GM21447 (cell line): Measurements from ENCODE around the gene SNAI3.

ENCODE experiments used
- ATAC-seq: cut with Tn5 transposase; IDR thresholded peaks from one replicate; pipeline ENCODE4 v1.9.1; 2021; ENCODE audit not compliant: unreplicated experiment

SNAI3 gene

DNA sequence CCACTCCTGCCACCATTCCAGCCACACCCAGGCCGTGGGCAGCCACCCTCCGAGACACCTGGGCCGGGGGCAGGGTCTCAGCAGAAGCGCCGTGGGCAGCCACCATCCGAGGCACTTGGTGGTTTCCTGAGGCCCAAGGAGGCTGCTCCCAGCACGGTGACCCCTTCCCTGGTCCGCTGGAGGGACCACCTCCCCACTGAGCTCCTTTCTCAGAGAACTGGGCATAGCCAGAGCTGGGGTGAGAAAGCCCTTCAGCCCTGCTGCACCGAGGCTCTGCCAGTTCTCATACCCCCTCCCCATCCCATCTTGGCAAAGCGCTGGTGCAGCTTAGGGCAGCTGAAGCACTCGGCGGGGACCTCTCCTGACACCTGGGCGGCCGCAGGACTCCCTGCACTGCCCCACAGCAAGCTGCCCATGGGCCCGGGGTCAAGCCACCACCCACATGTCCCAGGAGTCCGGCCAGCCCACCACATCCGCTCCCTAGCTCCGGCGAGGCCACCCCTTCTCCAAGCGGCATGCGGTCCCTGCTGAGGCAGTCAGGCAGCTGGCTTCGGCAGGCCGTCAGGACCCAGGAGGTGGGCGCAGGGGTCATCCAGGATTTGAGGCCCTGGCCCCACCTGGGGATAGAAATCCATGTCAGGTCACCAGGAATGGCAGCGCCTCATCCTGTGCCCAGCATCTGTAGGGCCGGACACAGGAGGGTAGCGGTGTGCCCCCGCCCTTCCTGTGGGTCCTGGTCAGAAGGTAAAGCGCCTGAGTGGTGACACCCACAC, 34.1 kb downstream of the SNAI3 start:
- ATAC-seq = no peak

DNA sequence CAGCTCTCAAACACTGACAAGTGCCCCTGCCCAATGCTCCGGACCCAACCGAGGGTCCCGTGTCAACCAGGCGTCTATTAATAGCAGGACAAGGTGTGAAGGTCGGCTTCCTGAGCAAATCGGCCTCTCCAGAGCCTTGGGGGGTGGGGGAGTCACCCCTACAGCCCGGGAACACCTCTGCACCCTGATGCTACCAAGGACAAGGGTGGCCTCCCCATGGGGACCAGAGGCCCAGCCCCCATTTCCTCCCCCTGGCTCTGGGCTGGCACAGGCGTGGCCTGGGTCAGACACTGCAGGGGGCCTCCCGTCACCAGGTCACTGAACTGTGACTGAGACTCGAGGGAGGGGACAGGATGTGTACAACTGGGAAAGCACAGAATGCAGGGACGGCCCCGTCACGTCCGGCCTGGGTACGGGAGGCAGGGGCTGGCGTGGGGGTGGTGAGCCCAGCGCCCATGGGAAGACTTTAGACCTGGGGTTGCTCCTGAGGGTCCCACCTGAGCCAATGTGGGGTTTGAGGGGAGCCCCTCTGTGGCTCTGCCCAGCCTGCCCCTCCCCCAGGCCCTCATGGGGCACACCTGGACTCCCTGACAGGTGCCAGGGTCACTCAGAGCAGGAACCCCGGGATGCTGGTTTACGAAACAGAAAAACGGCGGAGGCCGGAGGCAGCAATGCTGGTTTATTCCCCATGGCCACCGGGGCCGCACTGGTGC, 34.9 kb downstream of the SNAI3 start:
- ATAC-seq = peak; percentile 80

DNA sequence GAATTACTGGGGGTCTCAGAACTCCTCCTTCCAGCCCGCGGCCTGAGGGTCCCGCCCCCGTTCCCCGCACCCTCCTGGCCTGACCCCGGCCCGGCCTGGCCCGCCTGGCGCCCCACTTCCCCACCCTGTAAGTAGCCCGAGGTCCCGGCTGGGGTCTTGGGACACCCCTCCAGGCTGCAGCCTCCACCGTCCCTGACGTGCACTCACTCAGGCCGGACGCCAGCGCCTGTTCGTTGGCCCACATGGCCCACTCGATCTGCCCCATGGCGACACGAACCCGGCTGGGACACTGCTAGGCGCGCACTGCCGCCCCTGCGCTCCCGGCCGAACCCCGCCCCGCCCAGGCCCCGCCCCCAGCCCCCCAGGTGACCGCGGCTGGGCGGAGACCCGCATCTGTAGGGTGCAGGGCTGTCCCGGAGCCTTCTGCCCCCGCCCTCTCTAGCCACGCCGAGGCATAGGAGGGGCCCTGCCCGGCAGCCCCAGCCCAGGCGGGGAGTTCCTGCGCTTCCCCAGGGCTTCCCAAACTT, 35.5 kb downstream of the SNAI3 start, which contains the start of gene CYBA:
Gene CYBA, minus strand, starts transcription at position 305 of the 527 bp plus-strand sequence. Its CDS starts 40 bp downstream, at position 265.
- peak; percentile 64 for ATAC-seq

DNA sequence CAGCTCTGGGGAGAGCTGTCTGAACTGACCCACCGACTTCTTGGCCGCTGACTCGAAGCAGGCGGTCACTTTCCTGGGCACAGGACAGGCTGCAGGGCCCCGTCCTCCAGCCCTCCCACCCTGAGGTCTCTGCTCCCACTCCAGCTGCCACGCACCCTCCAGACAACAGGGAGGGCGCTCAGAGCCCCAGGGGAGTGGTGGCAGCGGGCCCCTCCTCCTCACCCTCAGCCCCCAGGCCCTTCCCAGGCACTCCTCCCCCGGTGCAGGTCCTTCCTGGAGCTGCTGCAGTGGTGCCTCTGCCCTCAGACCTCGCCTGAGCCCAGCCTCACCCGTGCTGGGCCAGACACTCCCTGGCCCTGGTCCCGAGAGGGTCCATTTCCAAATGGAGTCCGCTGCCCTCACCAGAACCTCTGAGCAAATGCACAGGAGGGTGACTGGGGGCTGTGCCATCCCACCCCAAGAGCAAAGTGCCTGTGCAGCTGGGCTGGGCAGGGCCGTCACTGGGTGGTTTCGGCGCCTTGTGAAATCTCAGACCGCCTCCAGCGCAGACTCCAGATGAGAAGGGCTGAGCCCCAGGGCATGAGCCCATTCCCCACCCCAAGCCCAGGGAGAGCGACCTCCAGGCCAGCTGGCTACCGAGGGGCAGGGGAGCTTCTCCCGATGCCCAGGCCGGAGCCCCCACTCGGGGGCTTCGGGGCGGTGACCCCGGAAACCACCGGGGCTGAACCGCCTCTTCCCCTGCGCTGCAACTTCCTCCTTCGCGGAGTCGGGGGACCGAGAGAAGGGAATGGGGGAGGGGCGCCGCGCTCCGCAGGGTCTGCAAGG, 36.2 kb downstream of the SNAI3 start:
- peak; percentile 14 for ATAC-seq

DNA sequence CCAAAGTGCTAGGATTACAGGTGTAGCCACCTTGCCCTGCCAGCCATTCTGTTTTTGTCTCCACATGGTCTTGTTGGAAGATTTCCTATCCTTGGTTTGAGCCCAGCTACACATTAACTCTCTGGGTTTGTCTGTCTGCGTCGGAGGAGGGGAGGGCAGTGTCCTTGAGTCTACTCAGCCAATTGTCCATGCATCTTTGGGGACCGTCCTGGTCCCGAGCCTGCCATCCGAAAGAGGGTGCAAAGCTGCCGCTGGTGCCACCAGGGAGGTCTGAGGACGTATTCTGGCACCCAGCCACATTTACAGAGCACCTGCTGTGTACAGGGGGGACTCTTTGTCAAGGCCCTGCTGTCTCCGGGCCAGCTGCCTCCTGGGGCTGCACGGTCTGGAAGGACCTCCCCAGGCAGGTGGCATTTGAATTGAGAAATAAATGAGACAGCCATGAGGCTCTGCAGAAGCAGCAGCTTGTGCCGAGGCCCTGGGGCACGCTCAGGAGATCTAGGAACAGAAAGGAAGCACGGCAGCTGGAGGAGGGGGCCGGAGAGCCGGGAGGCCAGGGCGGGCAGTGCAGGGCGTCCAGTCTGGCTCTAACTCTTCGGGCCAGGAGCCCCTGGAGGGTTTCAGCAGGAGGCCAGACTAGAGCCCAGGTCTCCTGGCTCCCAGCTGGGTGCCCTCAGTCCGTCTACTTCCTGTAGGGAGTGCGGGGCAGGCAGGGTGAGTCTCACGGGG, 36.9 kb downstream of the SNAI3 start:
- ATAC-seq = no peak

DNA sequence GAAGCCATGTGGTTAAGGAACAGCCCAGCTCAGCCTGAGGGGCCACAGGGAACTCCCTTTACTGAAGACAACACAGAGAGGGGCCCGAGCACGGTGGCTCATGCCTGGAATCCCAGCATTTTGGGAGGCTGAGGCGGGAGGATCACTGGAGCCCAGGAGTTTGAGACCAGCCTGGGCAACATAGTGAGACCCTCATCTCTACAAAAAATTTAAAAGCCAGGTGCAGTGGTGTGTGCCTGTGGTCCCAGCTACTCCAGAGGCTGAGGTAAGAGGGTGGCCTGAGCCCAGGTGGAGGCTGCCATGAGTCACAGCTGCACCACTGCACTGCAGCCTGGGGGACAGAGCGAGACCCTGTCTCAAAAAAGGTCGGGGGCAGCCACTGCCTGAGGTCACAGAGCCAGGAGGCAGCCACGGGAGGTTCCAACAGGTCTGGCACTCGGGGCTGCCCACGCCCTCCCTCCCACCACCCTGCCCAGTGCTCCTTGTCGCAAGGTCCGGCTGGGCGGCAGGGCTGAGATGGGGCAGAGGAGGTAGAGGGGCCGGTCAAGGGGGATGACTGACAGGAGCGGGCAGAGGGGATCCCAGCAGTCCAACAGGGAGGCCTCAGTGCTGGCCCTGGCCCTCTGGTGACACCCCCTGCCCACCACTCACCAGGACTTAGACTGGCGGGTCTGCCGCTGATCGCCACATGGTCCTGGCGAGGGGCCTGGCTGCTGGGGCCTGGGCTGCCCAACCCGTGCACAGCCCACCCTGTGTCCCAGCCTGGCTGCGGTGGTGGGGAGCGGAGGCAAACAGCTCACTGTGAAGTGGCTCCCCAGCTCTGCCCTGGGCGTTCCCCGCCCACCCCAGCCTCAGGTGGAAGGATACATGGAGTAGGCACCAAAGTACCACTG, 38.9 kb downstream of the SNAI3 start:
- ATAC-seq = no peak

DNA sequence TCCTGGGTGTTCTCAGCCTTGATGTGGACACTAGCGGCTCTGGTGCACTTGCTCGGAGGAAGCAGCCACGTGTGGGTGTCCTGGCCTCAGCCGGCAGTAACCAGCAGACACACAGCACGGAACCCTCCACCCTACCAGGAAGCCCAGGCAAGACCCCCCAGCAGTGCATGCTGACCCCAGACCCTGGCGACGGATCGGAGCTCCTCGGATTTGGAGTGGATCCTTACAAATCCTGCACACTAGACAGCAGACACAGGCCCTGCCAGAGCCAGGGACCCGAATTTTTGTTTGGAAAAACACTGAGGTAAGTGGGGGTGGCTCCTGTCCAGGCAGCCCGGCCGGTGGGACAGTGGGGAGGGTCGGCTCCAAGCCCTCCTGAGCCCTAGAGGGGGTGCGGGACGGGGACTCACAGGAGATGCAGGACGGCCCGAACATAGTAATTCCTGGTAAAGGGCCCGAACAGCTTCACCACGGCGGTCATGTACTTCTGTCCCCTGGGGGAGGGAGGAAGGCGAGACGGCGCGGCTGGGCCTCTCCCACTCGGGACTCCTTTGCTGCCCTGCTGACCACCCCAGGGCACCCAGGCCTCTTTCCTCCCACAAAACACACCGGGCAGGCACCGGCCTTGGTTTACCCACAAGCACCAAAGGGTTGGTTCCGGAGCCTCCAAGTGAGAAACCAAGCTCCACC, 39.8 kb downstream of the SNAI3 start:
- ATAC-seq = no peak

DNA sequence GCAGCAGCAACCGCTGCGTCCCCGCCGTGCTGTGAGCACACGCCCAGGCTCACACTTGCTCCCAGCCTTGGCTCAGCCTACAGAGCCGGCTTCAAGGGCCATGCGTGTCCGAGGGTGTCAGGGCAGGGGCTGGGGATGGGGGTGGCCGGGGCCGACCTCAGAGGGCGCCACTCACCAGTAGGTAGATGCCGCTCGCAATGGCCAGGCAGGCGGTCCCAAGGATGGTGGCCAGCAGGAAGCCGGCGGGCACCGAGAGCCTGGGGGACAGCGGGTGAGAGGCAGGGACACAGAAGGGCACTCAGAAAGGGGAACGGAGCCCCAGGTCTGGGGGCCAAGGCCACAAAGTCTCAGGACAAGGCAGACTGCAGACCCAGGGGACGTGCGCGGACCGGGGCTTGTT, 40.4 kb downstream of the SNAI3 start:
- no peak for ATAC-seq

DNA sequence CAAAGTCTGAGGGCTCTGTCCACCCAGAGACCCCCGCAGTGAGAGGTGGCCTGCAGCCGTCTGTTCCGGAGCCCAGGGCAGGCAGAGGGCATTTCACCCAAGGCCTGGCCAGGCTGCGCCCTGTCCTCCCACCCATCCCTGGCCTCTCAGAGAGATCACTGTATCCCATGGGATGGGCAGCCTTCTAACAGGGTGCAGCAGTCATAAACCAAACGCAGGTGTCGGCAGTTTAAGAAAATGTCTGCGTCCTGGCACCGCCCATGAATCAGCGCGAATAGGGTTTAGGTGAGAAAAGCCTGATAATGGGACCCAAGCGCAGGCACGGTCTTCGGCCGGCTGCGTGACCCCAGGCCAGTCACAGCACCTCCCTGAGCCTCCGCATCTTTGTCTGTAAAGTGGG, 40.9 kb downstream of the SNAI3 start:
- no peak for ATAC-seq

DNA sequence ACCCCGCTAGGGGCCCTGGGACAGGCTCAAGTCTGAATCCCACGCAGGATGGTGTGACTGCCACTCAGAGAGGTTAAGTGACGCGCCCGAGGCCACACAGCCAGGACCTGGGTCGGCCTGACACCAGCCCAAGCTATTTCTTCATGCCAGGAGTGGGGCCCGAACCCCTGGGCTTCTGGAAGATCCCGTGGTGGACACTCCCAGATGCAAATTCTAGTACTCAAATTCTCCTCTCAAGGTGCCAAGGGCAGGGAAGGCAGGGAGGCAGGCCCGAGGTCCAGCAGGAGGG, 42.7 kb downstream of the SNAI3 start:
- no peak for ATAC-seq

DNA sequence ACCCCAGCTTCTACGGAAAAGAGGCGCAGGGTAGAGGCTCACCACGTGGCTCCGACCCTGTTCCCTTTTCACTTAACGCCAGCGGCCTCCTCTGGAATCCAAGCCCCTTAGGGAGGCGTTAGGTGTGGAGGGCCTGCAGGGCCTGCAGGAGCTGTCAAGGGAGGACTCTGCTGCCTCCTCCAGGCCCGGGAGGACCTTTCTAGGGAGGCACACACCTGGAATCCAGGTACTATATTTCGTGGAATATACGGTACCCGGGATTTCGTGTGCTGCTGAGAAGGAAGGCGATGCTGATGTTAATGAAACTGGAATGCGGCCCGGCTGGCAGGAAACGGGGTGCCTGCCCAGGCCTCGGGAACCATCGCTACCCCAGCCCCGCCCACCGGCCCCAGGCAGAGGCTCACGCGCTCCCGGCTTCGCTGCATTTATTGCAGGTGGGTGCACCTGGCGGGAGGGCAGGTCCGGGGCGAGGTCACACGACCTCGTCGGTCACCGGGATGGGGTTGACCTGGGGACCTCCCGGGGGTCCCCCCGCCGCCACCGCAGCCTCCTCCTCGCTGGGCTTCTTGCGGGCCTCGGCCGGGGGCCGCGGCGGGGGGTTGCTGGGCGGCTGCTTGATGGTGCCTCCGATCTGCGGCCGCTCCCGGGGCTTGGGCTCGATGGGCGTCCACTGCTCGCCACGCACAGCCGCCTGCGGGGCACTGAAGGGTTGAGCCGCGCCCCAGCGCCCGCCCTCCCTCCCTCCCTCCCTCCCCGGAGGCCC, 43.2 kb downstream of the SNAI3 start:
- ATAC-seq = no peak

DNA sequence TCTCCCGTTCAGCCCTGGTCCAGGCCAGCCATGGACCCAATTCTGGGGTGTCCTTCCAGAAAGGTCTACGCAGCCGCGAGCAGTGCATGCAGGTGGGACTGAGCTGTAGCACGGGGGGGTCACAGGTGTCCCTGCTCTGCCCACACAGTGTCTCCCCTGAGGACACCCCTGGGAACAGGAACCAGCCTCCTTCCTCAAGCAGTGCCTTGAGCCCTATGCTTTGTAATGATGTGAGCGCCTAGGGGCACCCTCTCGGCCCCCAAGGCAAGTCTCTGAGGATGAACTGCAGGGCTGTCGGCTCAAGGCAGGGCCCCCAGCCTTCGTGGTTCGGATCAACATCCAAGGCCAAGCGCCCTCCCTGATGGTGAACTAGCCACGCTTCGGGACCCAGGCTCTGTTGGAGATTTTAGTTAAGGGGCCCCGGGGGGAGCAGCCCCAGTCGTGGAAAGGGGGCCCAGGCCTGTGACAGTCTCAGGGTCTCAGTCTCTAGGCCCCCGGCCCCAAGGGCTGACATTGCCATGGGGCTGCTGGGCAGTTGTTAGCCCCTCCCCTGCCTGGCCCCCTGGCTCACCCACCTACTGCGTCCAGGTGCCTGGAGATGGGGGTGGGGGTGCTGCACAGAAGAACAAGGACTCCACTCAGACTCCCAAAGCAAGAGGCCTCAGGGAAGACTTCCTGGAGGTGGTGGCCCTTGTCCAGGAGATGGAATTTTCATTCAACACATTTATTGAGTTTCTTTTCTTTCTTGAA, 45.6 kb downstream of the SNAI3 start:
- ATAC-seq = no peak

DNA sequence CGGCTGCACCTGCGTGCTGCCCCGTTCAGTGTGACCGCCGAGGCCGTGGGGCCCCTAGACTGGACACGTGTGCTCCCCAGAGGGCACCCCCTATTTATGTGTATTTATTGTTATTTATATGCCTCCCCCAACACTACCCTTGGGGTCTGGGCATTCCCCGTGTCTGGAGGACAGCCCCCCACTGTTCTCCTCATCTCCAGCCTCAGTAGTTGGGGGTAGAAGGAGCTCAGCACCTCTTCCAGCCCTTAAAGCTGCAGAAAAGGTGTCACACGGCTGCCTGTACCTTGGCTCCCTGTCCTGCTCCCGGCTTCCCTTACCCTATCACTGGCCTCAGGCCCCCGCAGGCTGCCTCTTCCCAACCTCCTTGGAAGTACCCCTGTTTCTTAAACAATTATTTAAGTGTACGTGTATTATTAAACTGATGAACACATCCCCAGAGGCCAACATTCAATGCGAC, 46.2 kb downstream of the SNAI3 start:
- no peak for ATAC-seq

DNA sequence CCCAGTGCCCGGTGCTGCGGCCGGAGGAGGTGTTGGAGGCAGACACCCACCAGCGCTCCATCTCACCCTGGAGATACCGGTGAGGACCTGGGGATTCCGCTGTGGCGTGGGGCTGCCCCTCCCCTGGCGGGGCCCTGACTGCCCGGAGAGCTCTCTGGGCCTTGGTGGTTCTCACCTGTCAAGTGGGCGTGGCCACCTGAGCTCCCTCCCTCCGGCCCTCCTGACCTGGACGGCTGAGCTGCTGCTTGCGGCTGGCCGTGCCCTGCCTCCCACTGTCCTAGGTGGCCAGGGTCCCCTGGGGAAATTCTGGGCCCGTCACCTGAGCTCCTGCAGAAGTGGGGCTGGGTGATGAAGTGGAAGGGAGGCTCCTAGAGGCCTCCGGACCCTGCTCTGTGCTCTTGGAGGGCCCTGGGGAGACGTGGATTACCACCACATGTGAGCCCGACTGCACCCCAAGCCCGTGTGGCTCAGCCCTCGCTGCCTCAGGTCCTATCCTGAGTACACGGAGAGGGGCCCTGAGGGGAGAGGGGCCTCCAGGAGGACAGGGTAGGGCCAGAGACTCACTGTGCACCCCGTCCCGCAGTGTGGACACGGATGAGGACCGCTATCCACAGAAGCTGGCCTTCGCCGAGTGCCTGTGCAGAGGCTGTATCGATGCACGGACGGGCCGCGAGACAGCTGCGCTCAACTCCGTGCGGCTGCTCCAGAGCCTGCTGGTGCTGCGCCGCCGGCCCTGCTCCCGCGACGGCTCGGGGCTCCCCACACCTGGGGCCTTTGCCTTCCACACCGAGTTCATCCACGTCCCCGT, 46.9 kb downstream of the SNAI3 start:
- ATAC-seq = no peak

DNA sequence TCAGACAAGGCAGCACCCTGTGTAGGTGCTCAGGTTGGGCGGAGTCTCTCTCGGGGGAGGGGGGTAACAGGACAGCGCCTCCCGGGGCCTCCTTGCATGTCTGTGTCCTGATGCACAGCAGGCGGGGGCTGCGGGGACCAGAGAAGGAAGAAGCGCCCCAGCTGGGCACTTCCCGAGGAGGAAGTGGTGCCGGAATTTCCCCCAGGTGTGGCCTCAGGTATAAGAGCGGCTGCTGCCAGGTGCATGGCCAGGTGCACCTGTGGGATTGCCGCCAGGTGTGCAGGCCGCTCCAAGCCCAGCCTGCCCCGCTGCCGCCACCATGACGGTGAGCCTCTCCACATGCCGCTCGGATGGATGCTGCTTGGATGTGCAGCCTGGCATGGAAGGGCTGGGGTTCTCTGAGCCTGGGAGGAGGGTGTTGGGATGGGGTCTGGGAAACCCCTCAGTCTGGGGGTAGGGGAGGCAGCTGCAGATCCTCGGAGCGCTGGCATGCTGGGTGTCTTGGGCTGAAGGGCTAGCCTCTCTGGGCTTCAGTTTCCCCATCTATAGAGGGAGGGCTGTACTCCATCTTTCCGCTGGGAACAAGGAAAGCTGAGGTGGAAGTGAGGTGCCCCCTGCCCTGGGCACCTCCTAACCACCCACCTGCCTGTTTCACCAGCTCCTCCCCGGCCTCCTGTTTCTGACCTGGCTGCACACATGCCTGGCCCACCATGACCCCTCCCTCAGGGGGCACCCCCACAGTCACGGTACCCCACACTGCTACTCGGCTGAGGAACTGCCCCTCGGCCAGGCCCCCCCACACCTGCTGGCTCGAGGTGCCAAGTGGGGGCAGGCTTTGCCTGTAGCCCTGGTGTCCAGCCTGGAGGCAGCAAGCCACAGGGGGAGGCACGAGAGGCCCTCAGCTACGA, 47.7 kb downstream of the SNAI3 start, which contains the start of gene IL17C:
Gene IL17C, plus strand, starts transcription at position 250 of the 908 bp plus-strand sequence. Its CDS starts 70 bp downstream, at position 320.
- no peak for ATAC-seq
